Ishikawa (cell line): ENCODE measurements around the gene P2RY2.

Experiments
- CEBPB ChIP-seq: IDR thresholded peaks from 2 replicates; pipeline ENCODE4 v1.6.1; 2012
- CREB1 ChIP-seq: IDR thresholded peaks from 2 replicates; pipeline ENCODE4 v1.6.1; 2012; ENCODE audit warnings: low read depth
- EGR1 ChIP-seq: IDR thresholded peaks from 2 replicates; pipeline ENCODE4 v1.6.1; 2012
- EP300 ChIP-seq: IDR thresholded peaks from 2 replicates; pipeline ENCODE4 v1.6.1; 2012; ENCODE audit warnings: borderline replicate concordance
- FOXM1 ChIP-seq: IDR thresholded peaks from 2 replicates; pipeline ENCODE4 v1.6.1; 2012; ENCODE audit warnings: low read depth, borderline replicate concordance
- MAX ChIP-seq: IDR thresholded peaks from 2 replicates; pipeline ENCODE4 v1.6.1; 2012
- NFIC ChIP-seq: IDR thresholded peaks from 2 replicates; pipeline ENCODE4 v1.6.1; 2012
- RAD21 ChIP-seq: IDR thresholded peaks from 2 replicates; pipeline ENCODE4 v1.6.1; 2012; ENCODE audit warnings: low read depth
- TAF1 ChIP-seq: IDR thresholded peaks from 2 replicates; pipeline ENCODE4 v1.6.1; 2012; ENCODE audit warnings: low read depth, mild to moderate bottlenecking
- TCF12 ChIP-seq: IDR thresholded peaks from 2 replicates; pipeline ENCODE4 v1.6.1; 2012; ENCODE audit warnings: low read depth
- TEAD4 ChIP-seq: IDR thresholded peaks from 2 replicates; pipeline ENCODE4 v1.6.1; 2012
- USF1 ChIP-seq: IDR thresholded peaks from 2 replicates; pipeline ENCODE4 v1.6.1; 2012
- YY1 ChIP-seq: IDR thresholded peaks from 2 replicates; pipeline ENCODE4 v1.6.1; 2012; ENCODE audit warnings: low read depth
- ZBTB7A ChIP-seq: IDR thresholded peaks from 2 replicates; pipeline ENCODE4 v1.6.1; 2012; ENCODE audit warnings: low read depth
- TF ChIP-seq, protein P1 (sequence below): IDR thresholded peaks from 2 replicates; pipeline ENCODE4 v1.6.1; 2012; ENCODE audit warnings: low read depth, mild to moderate bottlenecking

P2RY2 gene

GRCh38 chr11:73218106-73218829 lies at the start of gene P2RY2:
P2RY2 (plus strand) TSS chr11:73218281; CDS start chr11:73234160, 15,879 bp downstream.
- TF ChIP-seq NFIC (0 out of 2 replicates have a peak, but pooled peaks have one; percentile 27), ZBTB7A (peak; percentile 84), TAF1 (no peak), CEBPB (no peak), TCF12 (peak; percentile 65), MAX (peak; percentile 88), RAD21 (peak; percentile 49; the same call in 1 of the 2 replicates), CREB1 (no peak), TEAD4 (no peak), EP300 (peak; percentile 10; the same call in 1 of the 2 replicates), USF1 (peak; percentile 59; the same call in 1 of the 2 replicates), FOXM1 (no peak), EGR1 (no peak), YY1 (0 out of 2 replicates have a peak, but pooled peaks have one; percentile 25)
- TF ChIP-seq, protein P1, sequence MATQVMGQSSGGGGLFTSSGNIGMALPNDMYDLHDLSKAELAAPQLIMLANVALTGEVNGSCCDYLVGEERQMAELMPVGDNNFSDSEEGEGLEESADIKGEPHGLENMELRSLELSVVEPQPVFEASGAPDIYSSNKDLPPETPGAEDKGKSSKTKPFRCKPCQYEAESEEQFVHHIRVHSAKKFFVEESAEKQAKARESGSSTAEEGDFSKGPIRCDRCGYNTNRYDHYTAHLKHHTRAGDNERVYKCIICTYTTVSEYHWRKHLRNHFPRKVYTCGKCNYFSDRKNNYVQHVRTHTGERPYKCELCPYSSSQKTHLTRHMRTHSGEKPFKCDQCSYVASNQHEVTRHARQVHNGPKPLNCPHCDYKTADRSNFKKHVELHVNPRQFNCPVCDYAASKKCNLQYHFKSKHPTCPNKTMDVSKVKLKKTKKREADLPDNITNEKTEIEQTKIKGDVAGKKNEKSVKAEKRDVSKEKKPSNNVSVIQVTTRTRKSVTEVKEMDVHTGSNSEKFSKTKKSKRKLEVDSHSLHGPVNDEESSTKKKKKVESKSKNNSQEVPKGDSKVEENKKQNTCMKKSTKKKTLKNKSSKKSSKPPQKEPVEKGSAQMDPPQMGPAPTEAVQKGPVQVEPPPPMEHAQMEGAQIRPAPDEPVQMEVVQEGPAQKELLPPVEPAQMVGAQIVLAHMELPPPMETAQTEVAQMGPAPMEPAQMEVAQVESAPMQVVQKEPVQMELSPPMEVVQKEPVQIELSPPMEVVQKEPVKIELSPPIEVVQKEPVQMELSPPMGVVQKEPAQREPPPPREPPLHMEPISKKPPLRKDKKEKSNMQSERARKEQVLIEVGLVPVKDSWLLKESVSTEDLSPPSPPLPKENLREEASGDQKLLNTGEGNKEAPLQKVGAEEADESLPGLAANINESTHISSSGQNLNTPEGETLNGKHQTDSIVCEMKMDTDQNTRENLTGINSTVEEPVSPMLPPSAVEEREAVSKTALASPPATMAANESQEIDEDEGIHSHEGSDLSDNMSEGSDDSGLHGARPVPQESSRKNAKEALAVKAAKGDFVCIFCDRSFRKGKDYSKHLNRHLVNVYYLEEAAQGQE: no peak

DNA sequence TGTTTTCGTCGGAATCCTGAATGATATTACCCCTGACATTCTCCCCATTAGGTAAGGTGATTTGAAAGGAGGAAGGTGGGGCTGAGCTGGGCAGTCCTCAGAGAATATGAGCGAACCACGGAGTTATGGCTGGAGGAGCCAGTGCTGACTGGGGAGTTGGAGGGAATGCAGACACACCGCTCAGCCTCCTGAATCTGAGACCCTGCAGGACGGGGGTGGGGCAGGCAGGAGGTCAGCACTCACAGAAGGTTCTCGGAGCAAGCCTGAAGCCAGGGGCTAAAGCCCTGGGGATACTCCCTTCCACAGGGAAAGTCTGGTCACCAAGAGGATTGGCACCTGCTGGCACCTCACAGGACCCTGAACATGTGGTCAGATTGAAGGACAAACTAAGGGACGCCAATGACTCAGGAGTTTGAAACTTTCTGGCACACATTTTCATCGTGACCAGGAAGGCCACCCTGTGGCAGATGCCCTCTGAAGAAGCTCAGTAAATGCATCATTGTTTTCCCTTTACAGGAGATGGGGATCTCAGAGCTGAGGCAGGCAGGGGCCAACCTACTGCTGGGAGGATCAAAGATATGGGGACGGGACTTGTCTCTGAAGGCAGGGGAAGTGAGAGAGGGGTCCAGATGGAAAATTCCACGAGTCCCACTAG lies 49.0 kb upstream of the P2RY2 start:
- TF ChIP-seq YY1 (no peak), CEBPB (no peak), ZBTB7A (no peak), TAF1 (no peak), CREB1 (no peak), EGR1 (no peak), RAD21 (no peak), MAX (no peak), FOXM1 (no peak), NFIC (no peak), TCF12 (no peak), TEAD4 (no peak)
- TF ChIP-seq, protein P1: no peak

DNA sequence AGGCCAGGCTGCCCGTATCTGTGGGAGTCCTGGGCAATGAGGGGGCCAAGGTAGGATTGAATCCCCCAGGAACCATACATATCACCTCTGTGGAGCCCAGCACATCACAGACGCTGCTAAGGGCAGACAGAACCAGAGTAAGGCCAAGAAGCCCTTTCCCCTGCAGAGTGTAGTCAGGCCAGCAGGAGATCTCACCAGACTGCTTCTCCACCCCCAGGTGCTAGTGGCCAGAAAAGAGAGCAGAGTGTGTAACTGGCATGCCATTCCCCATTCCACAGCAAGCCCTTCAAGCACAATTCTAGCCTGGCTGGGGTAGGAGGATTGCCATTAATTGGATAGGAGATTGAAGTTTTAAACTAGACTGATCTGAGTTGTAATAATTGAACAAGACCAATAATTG lies 47.9 kb upstream of the P2RY2 start:
- TF ChIP-seq TEAD4: no peak
- no peak for TF ChIP-seq TCF12
- no peak for TF ChIP-seq TAF1
- TF ChIP-seq CREB1: no peak
- no peak for TF ChIP-seq EGR1
- TF ChIP-seq RAD21: no peak
- TF ChIP-seq MAX: no peak
- TF ChIP-seq ZBTB7A: no peak
- TF ChIP-seq NFIC: no peak
- TF ChIP-seq USF1: no peak
- no peak for TF ChIP-seq EP300
- no peak for TF ChIP-seq FOXM1

DNA sequence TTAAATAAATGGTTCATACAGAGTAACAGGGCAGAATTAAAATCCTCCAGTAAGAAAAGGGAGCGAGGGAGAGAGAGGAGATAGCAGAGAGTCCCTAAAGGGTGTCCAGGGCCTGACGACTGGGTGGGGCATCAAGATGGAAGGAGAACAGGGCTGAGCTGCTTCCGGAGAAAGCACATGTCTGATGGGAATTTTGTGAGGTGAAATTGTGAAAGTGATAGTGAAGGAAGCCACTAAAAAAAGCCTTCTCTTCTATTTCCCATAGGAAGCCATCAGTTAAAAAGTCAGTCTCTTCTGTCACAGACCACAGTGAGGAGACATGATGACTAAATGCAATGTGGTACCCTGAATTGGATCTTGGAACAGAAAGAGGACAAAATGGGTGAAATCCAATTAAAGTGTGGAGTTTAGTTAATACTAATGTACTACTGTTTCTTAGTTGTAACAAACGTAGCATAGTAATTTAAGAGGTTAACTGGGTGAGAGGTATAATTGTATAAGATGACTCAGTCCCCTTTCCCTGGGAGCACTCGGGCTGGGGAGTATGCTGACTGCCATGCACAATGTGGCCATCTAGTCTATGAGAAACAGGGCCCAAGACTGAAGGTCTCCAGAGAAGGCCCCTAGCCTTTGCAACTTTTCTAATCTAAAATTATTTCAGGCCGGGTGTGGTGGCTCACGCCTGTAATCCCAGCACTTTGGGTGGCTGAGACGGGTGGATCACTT lies 46.5 kb upstream of the P2RY2 start:
- TF ChIP-seq FOXM1: no peak
- no peak for TF ChIP-seq CEBPB
- no peak for TF ChIP-seq MAX
- no peak for TF ChIP-seq EGR1
- TF ChIP-seq CREB1: no peak
- no peak for TF ChIP-seq TCF12
- no peak for TF ChIP-seq YY1
- no peak for TF ChIP-seq EP300
- no peak for TF ChIP-seq TAF1
- no peak for TF ChIP-seq ZBTB7A
- TF ChIP-seq USF1: no peak
- no peak for TF ChIP-seq RAD21
- no peak for TF ChIP-seq NFIC
- TF ChIP-seq, protein P1: no peak
- no peak for TF ChIP-seq TEAD4
